Frontal cortex (tissue), 4 donors: Measurements from ENCODE around the gene RPS6KL1. TPM values are rescaled to one million over a fixed set of nuclear protein-coding genes. Genes with fewer than 3 reads are reported as not detected.

Source experiments
- DNase-seq, 2 donors: peaks; one replicate each; pipeline ENCODE4 v3.0.0; 2012; ENCODE audit warnings: low spot score in 2 of 2
- FAIRE-seq: peaks from 2 replicates; lab custom pipeline; 2012; peaks lifted over from hg19 to GRCh38; lab: Jason Lieb, UNC
- total RNA-seq: library from RNA; depleted of rRNA; stranded (reverse); fragments of >200 nt; gene quantifications from one replicate; pipeline ENCODE4 v1.2.3, GENCODE V29; 2014
- donor health status: control.
- donor health status: control.
- donor health status: control.

The RPS6KL1 gene
- total RNA-seq, 1 donor from 2014 or later = 23.6 TPM

DNA sequence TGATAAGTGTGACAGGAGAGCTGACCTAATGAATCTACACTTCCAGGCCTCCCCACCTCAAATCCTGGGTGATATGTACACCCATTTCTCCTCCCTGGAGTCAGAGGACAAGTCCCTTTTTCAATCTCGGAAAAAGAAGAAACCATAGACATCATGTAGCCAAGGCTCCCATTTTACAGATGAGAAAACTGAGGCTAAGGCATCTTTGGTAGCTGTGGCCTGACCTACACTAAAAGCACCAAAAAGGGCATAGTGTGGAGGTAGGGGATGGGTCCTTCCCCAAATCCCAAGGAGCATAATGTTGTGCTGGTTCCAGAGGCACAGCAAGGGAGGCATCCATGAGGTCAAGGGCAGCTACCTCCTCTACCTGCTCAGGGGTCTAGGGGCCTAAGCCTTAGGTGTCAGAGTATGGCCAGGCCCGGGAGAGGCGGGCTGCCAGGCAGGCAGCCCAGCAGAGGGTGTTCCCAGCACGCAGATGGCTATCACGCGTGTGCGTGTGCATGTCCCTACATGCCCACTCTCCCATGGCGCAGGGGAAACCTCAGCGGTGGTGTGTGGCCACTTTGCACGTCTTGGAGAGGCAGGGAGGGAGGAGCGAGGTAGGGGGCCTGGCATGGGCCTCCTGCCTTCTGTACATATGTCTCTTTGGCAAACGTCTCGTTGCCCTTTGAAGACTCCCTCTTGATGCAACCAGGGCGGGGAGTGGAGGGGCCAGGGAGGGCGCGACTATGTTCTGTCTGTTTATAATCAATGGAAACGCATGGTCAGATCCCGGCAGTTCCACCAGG is 29.8 kb upstream of the RPS6KL1 start:
- FAIRE-seq (no peak), DNase-seq (no peak)

DNA sequence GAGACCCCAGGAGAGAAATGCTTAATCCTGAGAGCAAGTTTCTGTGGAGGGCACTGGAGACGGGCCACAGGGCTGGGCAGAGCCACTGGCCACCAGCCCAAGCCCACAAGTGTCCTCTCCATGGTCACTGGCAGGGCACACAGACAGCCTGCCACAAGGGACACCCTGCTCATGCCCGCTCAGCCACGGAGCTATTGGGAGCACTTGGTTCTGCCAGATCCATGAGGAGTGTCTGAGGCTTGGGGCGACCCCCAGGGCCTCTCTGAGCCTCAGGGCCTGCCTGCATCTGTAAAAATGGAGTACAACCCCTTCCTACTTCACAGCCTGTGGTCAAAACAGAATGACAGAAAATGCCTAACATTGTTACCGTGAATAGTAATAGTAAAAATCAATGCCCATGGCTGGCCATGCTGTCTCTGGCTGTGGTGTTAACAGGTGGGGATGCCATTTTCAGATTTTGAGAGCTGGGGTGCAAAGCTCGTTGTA is 29.2 kb upstream of the RPS6KL1 start:
- FAIRE-seq (no peak), DNase-seq (no peak)

DNA sequence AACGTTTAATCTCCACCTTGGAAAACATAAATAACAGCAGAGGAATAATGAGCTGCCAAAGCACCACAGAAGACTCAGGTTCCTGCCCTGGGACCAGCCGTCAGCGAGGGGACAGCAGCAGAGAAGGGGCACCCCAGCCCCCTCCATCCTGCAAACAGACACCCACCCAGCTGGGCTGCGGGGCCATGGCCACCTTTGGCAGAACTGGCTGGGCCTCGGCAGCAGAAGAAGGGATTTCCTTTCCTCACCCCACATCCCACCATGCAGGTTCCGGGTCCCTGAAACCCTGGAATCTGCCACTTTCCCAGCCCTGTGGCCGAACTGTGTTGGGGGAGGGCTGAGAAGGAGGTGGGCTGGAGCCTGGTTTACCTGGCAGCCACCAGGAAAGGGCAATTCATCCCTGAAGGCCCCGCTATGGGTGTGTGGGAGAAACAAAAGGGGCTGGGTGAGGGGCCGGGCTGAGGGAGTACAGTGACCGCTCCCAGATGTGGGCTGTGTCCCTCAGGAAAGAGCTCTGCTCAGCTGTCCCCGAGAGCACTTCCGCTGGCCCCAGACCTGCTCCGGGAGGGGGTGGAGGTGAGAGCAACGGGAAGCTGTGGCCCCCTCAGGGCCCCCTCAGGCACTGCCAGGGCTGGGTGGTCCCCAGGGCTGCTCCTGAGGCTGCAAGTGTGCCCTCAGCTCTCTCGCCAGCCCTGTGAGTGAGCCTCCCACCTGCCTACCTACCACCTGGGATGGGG is 28.6 kb upstream of the RPS6KL1 start:
- DNase-seq = no peak
- FAIRE-seq = no peak

GRCh38 chr14:74950795-74951442 is 27.9 kb upstream of the RPS6KL1 start:
- FAIRE-seq (no peak), DNase-seq (no peak)

GRCh38 chr14:74949859-74950573 is 27.0 kb upstream of the RPS6KL1 start:
- DNase-seq (no peak), FAIRE-seq (no peak)

- DNase-seq (no peak), FAIRE-seq (no peak)
Observed at GRCh38 chr14:74949191-74949601, 26.1 kb upstream of the RPS6KL1 start.

- FAIRE-seq (no peak), DNase-seq (no peak)
Observed at GRCh38 chr14:74948228-74949175, 25.4 kb upstream of the RPS6KL1 start.

- DNase-seq = no peak
- no peak for FAIRE-seq
Observed at GRCh38 chr14:74947353-74948227, 24.5 kb upstream of the RPS6KL1 start.

DNA sequence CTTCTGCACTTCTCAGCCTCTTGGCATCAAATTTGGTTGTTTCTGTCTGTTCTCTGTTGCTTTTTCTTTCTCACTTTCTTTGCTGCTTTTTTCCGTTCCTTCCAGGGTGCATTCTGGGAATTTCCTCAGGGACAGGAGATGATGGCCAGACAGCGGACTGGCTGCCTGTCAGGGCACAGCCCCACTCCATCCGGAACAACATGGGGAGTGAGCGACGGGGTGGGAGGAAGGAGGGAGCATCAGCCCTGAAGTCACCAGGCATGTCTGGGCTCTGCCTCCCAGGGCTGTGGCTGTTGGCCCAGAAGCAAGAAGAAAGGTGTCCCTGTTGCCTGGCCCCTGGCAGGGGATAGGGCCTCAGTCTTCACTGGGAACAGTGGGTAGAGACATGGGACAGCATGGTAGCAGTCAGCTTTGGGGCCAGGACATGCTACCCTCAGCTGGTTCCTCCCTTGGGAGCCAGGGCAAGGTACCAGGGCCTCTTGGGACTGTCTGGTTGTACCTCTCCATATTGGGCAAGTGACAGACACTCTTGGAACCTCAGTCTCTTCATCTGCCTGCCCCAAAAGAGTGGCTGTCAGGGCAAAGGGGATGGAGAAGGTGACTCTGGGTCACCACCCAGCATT is 23.7 kb upstream of the RPS6KL1 start:
- no peak for FAIRE-seq
- no peak for DNase-seq

- FAIRE-seq = no peak
- DNase-seq = peak; percentile 76 to 92
Observed at GRCh38 chr14:74945852-74946658, 23.0 kb upstream of the RPS6KL1 start.

DNA sequence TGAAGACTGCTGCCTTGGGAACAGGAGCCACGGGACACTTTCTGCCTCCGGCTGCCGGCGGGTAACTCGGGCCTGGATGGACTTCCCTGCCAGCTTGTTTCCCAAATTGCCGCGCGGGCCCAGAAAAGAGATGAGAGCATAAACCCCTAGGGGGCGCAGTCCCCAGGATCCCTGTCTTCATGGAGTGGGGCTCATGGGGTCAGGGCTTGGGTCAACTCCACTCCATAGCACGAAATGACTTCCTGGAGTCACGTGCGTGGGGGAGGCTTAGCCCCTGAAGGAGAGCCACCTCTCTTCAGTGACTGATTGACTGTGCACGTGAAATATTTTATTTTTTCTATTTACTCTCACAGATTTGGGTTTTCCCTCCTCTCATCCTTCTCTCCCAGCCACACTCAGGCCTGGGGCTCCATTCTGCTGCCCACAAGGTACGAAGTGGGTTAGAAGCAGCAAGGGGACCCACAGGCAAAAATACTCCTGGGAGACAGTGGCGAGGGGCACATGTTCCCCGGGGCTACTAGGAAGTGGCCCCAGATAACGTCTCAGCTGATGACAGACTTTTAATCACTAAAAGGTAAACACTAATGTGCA is 22.3 kb upstream of the RPS6KL1 start:
- no peak for FAIRE-seq
- no peak for DNase-seq

GRCh38 chr14:74942608-74943007 is 19.5 kb upstream of the RPS6KL1 start:
- FAIRE-seq = no peak
- DNase-seq = no peak

DNA sequence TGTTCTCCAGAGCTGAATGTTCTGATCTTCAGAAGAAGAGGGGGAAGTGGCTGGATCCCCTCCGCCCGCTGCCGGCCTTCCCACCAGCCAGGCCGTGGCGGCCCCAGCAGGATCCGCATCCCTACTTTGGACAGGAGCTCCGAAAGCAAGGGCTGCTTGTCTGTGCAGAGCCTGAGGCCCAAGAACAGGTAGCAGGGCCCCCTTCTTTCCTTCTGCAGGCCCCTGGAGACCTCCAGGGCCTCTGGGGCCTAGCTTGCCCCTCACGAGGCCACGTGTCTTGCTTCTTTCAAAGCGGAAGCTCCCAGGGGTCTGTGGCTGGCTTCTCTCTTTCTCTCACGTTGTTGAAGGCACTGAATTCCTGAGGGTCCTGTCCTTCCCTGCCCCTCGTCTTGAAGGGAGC is 19.1 kb upstream of the RPS6KL1 start:
- DNase-seq = no peak

DNA sequence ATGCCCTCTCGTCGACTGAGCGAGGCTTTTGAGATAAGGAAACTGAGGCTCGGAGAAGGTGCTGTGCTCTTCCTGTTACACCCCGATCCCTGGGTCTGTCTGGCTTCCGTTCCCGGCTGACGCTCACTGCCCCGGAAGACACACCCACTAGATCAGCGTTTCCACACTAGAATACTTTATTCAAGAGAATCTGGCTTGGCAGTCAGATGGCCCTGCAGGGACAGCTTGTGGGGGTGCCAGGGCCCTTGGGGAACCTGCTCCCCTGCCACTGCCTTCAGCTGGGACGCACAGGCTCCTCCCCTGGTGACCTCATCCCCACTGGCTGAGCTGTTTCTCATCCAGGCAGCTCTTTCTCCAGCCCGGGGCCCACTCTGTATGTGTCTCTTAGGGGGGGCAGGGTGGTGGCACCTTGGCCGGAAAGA is 18.6 kb upstream of the RPS6KL1 start:
- DNase-seq = peak in 1 of 2 donors; percentile 69
- no peak for FAIRE-seq

More for the DNA sequence above, 19.1 kb upstream of the RPS6KL1 start:
- no peak for FAIRE-seq

DNA sequence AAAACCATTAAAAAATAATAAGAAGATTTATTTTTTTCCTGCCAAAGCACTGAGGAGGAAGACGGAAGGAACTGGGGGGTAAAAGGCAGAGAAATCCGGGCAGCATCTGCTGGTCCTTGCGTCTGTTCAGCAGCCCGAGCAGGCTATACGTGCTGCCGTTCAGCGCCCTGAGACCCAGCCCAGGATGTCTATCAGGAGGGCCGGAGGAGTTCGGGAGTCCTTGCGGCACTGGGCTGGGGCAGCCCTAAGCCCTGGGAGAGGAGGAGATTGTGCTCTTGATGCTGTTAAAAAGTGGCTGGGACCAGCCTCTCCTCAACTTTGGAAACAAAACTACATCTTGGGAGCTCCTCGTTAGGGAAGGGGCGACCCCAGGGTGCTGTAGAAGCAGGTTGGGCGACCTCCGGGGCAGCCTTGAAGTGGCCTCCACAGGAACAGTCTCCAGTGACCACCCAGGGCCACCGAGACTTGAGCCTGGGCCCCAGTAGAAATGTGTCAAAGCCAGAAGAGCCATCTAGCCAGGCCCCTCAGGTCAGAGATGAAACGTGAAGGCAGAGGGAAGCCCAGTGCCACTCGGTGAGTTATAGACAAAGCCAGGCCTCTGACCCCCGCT is 18.0 kb upstream of the RPS6KL1 start:
- DNase-seq (no peak), FAIRE-seq (no peak)
